H9 (cell line): Measurements from ENCODE around the gene CXCR5. TPM values are rescaled to one million over a fixed set of nuclear protein-coding genes. Genes with fewer than 3 reads are reported as not detected.

Experiments
- DNase-seq: peaks from one replicate; pipeline ENCODE4 v3.0.0-alpha.2; 2017
- H2AFZ ChIP-seq: one replicate; pipeline ENCODE4 v1.6.1; 2013; ENCODE audit warnings: mild to moderate bottlenecking, low read length, control low read depth, moderate library complexity
- H2AK5ac ChIP-seq: 2 replicates; pipeline ENCODE4 v1.6.1; 2013; ENCODE audit warnings: low read length, control low read depth, mixed read lengths; ENCODE audit not compliant: insufficient read length
- H2BK120ac ChIP-seq: one replicate; pipeline ENCODE4 v1.6.1; 2013; ENCODE audit warnings: low read depth, mild to moderate bottlenecking, low read length, control low read depth, inconsistent platforms; ENCODE audit not compliant: poor library complexity, severe bottlenecking
- H2BK12ac ChIP-seq: 2 replicates; pipeline ENCODE4 v1.6.1; 2013; ENCODE audit warnings: low read length, control low read depth, mixed read lengths, low read depth; ENCODE audit not compliant: insufficient read length
- H2BK15ac ChIP-seq: 2 replicates; pipeline ENCODE4 v1.6.1; 2013; ENCODE audit warnings: low read depth, low read length, control low read depth
- H2BK20ac ChIP-seq: one replicate; pipeline ENCODE4 v1.6.1; 2013; ENCODE audit warnings: low read depth, mild to moderate bottlenecking, low read length, control low read depth, inconsistent platforms; ENCODE audit not compliant: poor library complexity, severe bottlenecking
- H2BK5ac ChIP-seq: 2 replicates; pipeline ENCODE4 v1.6.1; 2013; ENCODE audit warnings: low read length, control low read depth, mixed read lengths; ENCODE audit not compliant: insufficient read length
- H3K14ac ChIP-seq: 2 replicates; pipeline ENCODE4 v1.6.1; 2013; ENCODE audit warnings: low read length, control low read depth; ENCODE audit not compliant: insufficient read depth
- H3K18ac ChIP-seq: 2 replicates; pipeline ENCODE4 v1.6.1; 2013; ENCODE audit warnings: low read depth, mild to moderate bottlenecking, mixed read lengths, low read length, control low read depth; ENCODE audit not compliant: insufficient read length
- H3K23ac ChIP-seq: 2 replicates; pipeline ENCODE4 v1.6.1; 2013; ENCODE audit warnings: low read length, control low read depth, mixed read lengths, low read depth; ENCODE audit not compliant: insufficient read length
- H3K23me2 ChIP-seq: 2 replicates; pipeline ENCODE4 v1.6.1; 2013; ENCODE audit warnings: low read depth, mild to moderate bottlenecking, mixed read lengths, low read length, control low read depth; ENCODE audit not compliant: insufficient read length, poor library complexity, severe bottlenecking
- H3K27ac ChIP-seq: 2 replicates; pipeline ENCODE4 v1.5.1; 2013; ENCODE audit warnings: low read length, control low read depth, mixed read lengths, low read depth; ENCODE audit not compliant: insufficient read length
- H3K27me3 ChIP-seq: 2 replicates; pipeline ENCODE4 v1.6.1; 2013; ENCODE audit warnings: low read length, control low read depth, inconsistent platforms; ENCODE audit not compliant: insufficient read depth
- H3K4ac ChIP-seq: 2 replicates; pipeline ENCODE4 v1.6.1; 2013; ENCODE audit warnings: low read depth, mild to moderate bottlenecking, control low read depth, inconsistent platforms, low read length, moderate library complexity
- H3K4me1 ChIP-seq: 2 replicates; pipeline ENCODE4 v1.6.1; 2013; ENCODE audit warnings: low read length, control low read depth, inconsistent platforms; ENCODE audit not compliant: insufficient read depth
- H3K4me2 ChIP-seq: 2 replicates; pipeline ENCODE4 v1.6.1; 2013; ENCODE audit warnings: low read length, control low read depth, mixed read lengths; ENCODE audit not compliant: insufficient read length, insufficient read depth
- H3K56ac ChIP-seq: 2 replicates; pipeline ENCODE4 v1.6.1; 2013; ENCODE audit warnings: low read depth, mild to moderate bottlenecking, mixed read lengths, low read length, control low read depth; ENCODE audit not compliant: insufficient read length
- H3K79me1 ChIP-seq: 2 replicates; pipeline ENCODE4 v1.6.1; 2013; ENCODE audit warnings: low read depth, mild to moderate bottlenecking, moderate library complexity, low read length, control low read depth, inconsistent platforms; ENCODE audit not compliant: insufficient read depth, poor library complexity, severe bottlenecking
- H3K79me2 ChIP-seq: 2 replicates; pipeline ENCODE4 v1.6.1; 2013; ENCODE audit warnings: low read length, control low read depth, inconsistent platforms; ENCODE audit not compliant: insufficient read depth
- H3K9ac ChIP-seq: 2 replicates; pipeline ENCODE4 v1.6.1; 2013; ENCODE audit warnings: low read length, control low read depth, mixed read lengths; ENCODE audit not compliant: insufficient read length; ENCODE audit errors: extremely low read depth
- H3K9me3 ChIP-seq: one replicate; pipeline ENCODE4 v1.6.1; 2013; ENCODE audit warnings: low read depth, low read length, inconsistent platforms; ENCODE audit not compliant: control insufficient read depth
- H3T11ph ChIP-seq: one replicate; pipeline ENCODE4 v1.6.1; 2013; ENCODE audit warnings: mild to moderate bottlenecking, low read length, control low read depth, inconsistent platforms
- H4K20me1 ChIP-seq: one replicate; pipeline ENCODE4 v1.6.1; 2013; ENCODE audit not compliant: control insufficient read depth, insufficient read length, insufficient read depth
- H4K5ac ChIP-seq: 2 replicates; pipeline ENCODE4 v1.6.1; 2013; ENCODE audit warnings: low read depth, mild to moderate bottlenecking, mixed read lengths, low read length, control low read depth; ENCODE audit not compliant: insufficient read length
- H4K8ac ChIP-seq: replicated peaks from 2 replicates; pipeline ENCODE4 v1.6.1; 2013; ENCODE audit warnings: low read length, control low read depth, mixed read lengths, low read depth; ENCODE audit not compliant: insufficient read length
- H4K91ac ChIP-seq: 2 replicates; pipeline ENCODE4 v1.6.1; 2013; ENCODE audit warnings: low read depth, mild to moderate bottlenecking, moderate library complexity, mixed read lengths, low read length, control low read depth; ENCODE audit not compliant: insufficient read length
- H3K27ac Mint-ChIP-seq, 3 experiments: 2 replicates in 2 of 3; 3 replicates in 1 of 3; pipeline ENCODE4 v1.8.0; 2020 to 2021; ENCODE audit warnings: mixed read lengths in 3 of 3, mild to moderate bottlenecking in 1 of 3, moderate library complexity in 1 of 3
- H3K27me3 Mint-ChIP-seq: 2 replicates; pipeline ENCODE4 v1.8.0; 2021; ENCODE audit warnings: low read depth, mild to moderate bottlenecking, moderate library complexity, mixed read lengths
- H3K36me3 Mint-ChIP-seq, 3 experiments: 2 replicates in 2 of 3; 3 replicates in 1 of 3; pipeline ENCODE4 v1.8.0; 2020 to 2021; ENCODE audit warnings: low read depth in 3 of 3, mixed read lengths in 3 of 3; ENCODE audit not compliant: insufficient read depth in 1 of 3
- H3K4me1 Mint-ChIP-seq, 2 experiments: 2 replicates each; pipeline ENCODE4 v1.8.0; 2020; ENCODE audit warnings: mixed read lengths in 2 of 2
- H3K4me3 Mint-ChIP-seq, 2 experiments: 2 replicates in 1 of 2; 3 replicates in 1 of 2; pipeline ENCODE4 v1.8.0; 2020 to 2021; ENCODE audit warnings: mild to moderate bottlenecking in 2 of 2, mixed read lengths in 2 of 2, moderate library complexity in 1 of 2
- H3K9me3 Mint-ChIP-seq, 2 experiments: 2 replicates in 1 of 2; 3 replicates in 1 of 2; pipeline ENCODE4 v1.8.0; 2020; ENCODE audit warnings: mild to moderate bottlenecking in 2 of 2, mixed read lengths in 2 of 2, moderate library complexity in 1 of 2
- WGBS: extraction: QIAGEN DNeasy Blood & Tissue Kit; methylation state at CpG from one replicate; pipeline ENCODE4 v1.1.7; 2013; ENCODE audit warnings: missing lambda C conversion rate, low lambda C conversion rate, mixed read lengths; ENCODE audit not compliant: insufficient read length; ENCODE audit errors: extremely low coverage; 5-methylcytosine and 5-hydroxymethylcytosine counted together
- total RNA-seq: library from RNA; stranded (reverse); gene quantifications from 2 replicates; pipeline ENCODE4 v1.2.1, GENCODE V29; 2021
- TF ChIP-seq, protein P1 (sequence below): fragments of 200-600 bp; sonication (generic); conservative IDR thresholded peaks from 3 replicates; pipeline ENCODE4 v1.8.0; 2021; ENCODE audit warnings: antibody characterized with exemption, mild to moderate bottlenecking

The CXCR5 gene
- total RNA-seq, 1 experiment from 2014 or later: 0.07 TPM

DNA sequence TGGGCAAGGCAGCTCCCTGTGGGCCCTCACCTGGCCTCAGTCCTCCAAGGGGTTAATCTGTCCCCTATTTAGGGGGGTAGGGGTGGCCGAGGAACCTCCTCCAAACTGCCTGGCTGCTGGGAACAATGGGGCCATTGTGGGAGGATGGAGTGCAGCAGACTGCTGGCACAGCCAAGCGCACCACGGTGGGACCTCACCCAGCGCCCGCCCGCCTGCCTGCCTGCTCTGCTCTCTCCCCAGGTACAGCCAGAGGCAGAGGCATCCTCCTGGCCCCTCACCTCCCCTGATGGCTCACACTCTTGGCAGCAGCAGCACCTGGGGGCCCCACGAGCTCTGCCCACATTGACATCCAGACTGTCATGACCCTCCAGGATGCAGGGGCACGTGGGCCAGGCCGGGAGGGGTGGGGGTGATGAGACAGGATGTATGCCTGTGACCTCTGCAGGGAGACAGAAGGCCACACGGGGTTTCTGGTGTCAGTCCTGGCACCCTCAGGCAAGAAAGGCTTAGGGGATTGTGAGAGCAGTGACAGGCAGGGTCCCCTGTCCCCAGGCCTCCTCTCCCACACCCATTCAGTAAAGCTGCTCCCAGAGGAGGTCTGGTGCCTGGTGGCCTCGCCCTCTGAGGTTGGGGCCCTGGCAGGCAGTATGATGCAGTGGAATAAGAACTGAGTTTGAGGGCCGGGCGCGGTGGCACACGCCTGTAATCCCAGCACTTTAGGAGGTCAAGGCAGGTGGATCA lies 30.7 kb downstream of the CXCR5 start:
- Mint-ChIP-seq H3K4me1 (peaks cover 71 to 84% of the 10 kb centered on the region in 2 experiments), H3K9me3 (no peaks in the 10 kb centered on the region; a peak in 2 of 5 replicates), H3K27ac (peak overlapping the region; percentile 40 to 93 (median 74); a peak in 4 of 7 replicates), H3K4me3 (peak overlapping the region in 1 of 2 experiments; percentile 59; a peak in 3 of 5 replicates), H3K27me3 (no peaks in the 10 kb centered on the region), H3K36me3 (peaks cover 0 to 12% (median 6%) of the 10 kb centered on the region in 3 experiments; a peak in 4 of 7 replicates)
- Histone ChIP-seq H2BK120ac (no peak overlapping the region), H4K20me1 (no peaks in the 10 kb centered on the region), H3K23me2 (peaks cover 16% of the 10 kb centered on the region), H3K18ac (no peak overlapping the region), H4K91ac (no peak overlapping the region), H2BK20ac (no peak overlapping the region), H2BK15ac (no peak overlapping the region), H3K4me1 (peaks cover 14% of the 10 kb centered on the region; the same call in 1 of the 2 replicates), H3K56ac (no peak overlapping the region), H3K4me2 (no peak overlapping the region), H2BK12ac (peak overlapping the region; percentile 10), H3K27ac (peak overlapping the region; percentile 32), H2AK5ac (no peak overlapping the region), H3K23ac (no peak overlapping the region), H3K9ac (no peak overlapping the region), H3K27me3 (no peaks in the 10 kb centered on the region), H4K8ac (no peak overlapping the region), H3K9me3 (no peaks in the 10 kb centered on the region), H2AFZ (no peak overlapping the region), H3K4ac (no peak overlapping the region), H3K14ac (peak overlapping the region; percentile 39), H4K5ac (no peak overlapping the region), H2BK5ac (no peak overlapping the region), H3K79me1 (peaks cover 5% of the 10 kb centered on the region), H3T11ph (no peak overlapping the region), H3K79me2 (peaks cover 8% of the 10 kb centered on the region; the same call in 1 of the 2 replicates)
- TF ChIP-seq, protein P1, sequence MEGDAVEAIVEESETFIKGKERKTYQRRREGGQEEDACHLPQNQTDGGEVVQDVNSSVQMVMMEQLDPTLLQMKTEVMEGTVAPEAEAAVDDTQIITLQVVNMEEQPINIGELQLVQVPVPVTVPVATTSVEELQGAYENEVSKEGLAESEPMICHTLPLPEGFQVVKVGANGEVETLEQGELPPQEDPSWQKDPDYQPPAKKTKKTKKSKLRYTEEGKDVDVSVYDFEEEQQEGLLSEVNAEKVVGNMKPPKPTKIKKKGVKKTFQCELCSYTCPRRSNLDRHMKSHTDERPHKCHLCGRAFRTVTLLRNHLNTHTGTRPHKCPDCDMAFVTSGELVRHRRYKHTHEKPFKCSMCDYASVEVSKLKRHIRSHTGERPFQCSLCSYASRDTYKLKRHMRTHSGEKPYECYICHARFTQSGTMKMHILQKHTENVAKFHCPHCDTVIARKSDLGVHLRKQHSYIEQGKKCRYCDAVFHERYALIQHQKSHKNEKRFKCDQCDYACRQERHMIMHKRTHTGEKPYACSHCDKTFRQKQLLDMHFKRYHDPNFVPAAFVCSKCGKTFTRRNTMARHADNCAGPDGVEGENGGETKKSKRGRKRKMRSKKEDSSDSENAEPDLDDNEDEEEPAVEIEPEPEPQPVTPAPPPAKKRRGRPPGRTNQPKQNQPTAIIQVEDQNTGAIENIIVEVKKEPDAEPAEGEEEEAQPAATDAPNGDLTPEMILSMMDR: no peak
- no CpG with 5 or more reads among the region's 15 CpGs for WGBS
- DNase-seq: peak; percentile 59
